ENCODE results near the gene KANSL1. TPM values are rescaled to one million over a fixed set of nuclear protein-coding genes. Genes with fewer than 3 reads are reported as not detected.

Gene KANSL1
- total RNA-seq, 1 donor from 2014 or later = 154 TPM

DNA sequence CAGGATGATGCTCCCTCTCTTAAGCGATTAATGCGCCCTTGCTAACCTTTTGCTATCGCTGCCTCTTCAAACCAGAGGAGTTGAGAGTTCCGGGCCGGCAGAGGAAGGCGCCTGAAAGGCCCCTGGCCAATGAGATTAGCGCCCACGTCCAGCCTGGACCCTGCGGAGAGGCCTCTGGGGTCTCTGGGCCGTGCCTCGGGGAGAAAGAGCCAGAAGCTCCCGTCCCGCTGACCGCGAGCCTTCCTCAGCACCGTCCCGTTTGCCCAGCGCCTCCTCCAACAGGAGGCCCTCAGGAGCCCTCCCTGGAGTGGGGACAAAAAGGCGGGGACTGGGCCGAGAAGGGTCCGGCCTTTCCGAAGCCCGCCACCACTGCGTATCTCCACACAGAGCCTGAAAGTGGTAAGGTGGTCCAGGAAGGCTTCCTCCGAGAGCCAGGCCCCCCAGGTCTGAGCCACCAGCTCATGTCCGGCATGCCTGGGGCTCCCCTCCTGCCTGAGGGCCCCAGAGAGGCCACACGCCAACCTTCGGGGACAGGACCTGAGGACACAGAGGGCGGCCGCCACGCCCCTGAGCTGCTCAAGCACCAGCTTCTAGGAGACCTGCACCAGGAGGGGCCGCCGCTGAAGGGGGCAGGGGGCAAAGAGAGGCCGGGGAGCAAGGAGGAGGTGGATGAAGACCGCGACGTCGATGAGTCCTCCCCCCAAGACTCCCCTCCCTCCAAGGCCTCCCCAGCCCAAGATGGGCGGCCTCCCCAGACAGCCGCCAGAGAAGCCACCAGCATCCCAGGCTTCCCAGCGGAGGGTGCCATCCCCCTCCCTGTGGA, 210.2 kb downstream of the KANSL1 start:
- TF ChIP-seq, protein P1, sequence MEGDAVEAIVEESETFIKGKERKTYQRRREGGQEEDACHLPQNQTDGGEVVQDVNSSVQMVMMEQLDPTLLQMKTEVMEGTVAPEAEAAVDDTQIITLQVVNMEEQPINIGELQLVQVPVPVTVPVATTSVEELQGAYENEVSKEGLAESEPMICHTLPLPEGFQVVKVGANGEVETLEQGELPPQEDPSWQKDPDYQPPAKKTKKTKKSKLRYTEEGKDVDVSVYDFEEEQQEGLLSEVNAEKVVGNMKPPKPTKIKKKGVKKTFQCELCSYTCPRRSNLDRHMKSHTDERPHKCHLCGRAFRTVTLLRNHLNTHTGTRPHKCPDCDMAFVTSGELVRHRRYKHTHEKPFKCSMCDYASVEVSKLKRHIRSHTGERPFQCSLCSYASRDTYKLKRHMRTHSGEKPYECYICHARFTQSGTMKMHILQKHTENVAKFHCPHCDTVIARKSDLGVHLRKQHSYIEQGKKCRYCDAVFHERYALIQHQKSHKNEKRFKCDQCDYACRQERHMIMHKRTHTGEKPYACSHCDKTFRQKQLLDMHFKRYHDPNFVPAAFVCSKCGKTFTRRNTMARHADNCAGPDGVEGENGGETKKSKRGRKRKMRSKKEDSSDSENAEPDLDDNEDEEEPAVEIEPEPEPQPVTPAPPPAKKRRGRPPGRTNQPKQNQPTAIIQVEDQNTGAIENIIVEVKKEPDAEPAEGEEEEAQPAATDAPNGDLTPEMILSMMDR (IDR thresholded peaks at IDR 0.05; ENCODE audit: unreplicated experiment) = no peak
- H3K4me3 Mint-ChIP-seq (ENCODE audit: unreplicated experiment) = no peak overlapping the region
- peaks cover 8% of the 10 kb centered on the region for H3K4me1 Mint-ChIP-seq (ENCODE audit: unreplicated experiment)
- H3K27me3 Mint-ChIP-seq (ENCODE audit: unreplicated experiment) = no peaks in the 10 kb centered on the region
- no peak for DNase-seq (ENCODE audit: low spot score)
- H3K27ac Mint-ChIP-seq (ENCODE audit: unreplicated experiment) = no peak overlapping the region
- H3K9me3 Mint-ChIP-seq (ENCODE audit: unreplicated experiment) = no peaks in the 10 kb centered on the region
- H3K36me3 Mint-ChIP-seq (ENCODE audit: low read depth, unreplicated experiment) = no peaks in the 10 kb centered on the region

DNA sequence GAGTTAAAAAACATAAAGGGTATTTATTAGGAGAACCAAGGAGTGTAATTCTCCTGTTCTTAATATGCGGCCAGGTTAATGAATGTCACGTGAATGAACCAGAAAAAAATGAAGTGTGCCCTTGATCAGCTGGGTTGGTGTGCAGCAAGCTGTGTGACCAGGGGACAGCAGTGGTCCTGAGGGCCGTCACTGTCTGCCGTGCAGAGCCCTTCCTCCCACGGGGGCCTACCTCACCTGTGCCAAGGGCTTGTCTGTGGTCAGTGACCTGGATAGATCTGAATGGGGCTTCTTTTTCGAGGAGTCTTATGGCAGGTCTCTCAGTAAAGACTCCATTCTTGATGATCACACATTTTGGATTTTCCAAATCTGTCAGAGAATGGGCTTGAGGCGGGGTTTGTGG, 211.9 kb downstream of the KANSL1 start:
- no peak overlapping the region for H3K27ac Mint-ChIP-seq (ENCODE audit: unreplicated experiment)

DNA sequence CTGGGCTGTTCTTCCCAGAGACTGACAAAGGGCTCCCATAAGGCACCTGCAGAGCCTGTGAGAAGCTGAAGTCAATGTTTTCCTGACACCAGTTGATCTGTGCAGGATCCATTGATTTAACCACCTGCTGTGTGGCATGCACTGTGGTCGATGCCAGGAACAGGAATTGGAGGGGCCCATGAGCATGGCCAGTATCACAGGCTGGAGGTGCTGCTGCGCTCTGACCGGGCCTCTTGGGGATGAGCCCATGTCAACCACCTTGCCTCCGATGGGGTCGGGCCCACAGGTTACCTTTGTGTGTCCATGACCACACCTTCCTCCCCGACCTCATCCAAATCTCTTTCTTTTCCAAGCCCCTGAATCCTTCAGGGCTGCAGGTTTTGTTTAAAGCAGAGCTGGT, 212.4 kb downstream of the KANSL1 start:
- Mint-ChIP-seq H3K4me3 (ENCODE audit: unreplicated experiment) (no peak overlapping the region), H3K36me3 (ENCODE audit: low read depth, unreplicated experiment) (no peaks in the 10 kb centered on the region), H3K9me3 (ENCODE audit: unreplicated experiment) (no peaks in the 10 kb centered on the region), H3K4me1 (ENCODE audit: unreplicated experiment) (peaks cover 8% of the 10 kb centered on the region), H3K27ac (ENCODE audit: unreplicated experiment) (no peak overlapping the region), H3K27me3 (ENCODE audit: unreplicated experiment) (no peaks in the 10 kb centered on the region)
- TF ChIP-seq, protein P1 (IDR thresholded peaks at IDR 0.05; ENCODE audit: unreplicated experiment) = no peak
- no peak for DNase-seq (ENCODE audit: low spot score)

More for the DNA sequence above, 211.9 kb downstream of the KANSL1 start:
- H3K9me3 Mint-ChIP-seq (ENCODE audit: unreplicated experiment) = no peaks in the 10 kb centered on the region
- H3K36me3 Mint-ChIP-seq (ENCODE audit: low read depth, unreplicated experiment) = no peaks in the 10 kb centered on the region
- no peaks in the 10 kb centered on the region for H3K27me3 Mint-ChIP-seq (ENCODE audit: unreplicated experiment)
- DNase-seq (ENCODE audit: low spot score) = no peak
- no peak overlapping the region for H3K4me3 Mint-ChIP-seq (ENCODE audit: unreplicated experiment)
- H3K4me1 Mint-ChIP-seq (ENCODE audit: unreplicated experiment) = peaks cover 8% of the 10 kb centered on the region
- TF ChIP-seq, protein P1 (IDR thresholded peaks at IDR 0.05; ENCODE audit: unreplicated experiment) = no peak

Other genes with a start within 250 kb of the KANSL1 start
- gene STH, start 194.2 kb downstream of the KANSL1 start, total RNA-seq (ENCODE audit: unreplicated experiment) = not detected
- gene LRRC37A, start 101.7 kb upstream of the KANSL1 start, total RNA-seq (ENCODE audit: unreplicated experiment) = 4.5 TPM
- 9.5 TPM for gene ARL17B, start 168.3 kb upstream of the KANSL1 start, total RNA-seq (ENCODE audit: unreplicated experiment)

All from endothelial cell (in vitro differentiated cells).